Middle frontal gyrus (tissue), 1 donor: Measurements from ENCODE around the gene OVCA2.

Experiments used
- DNase-seq: peaks from one replicate; pipeline ENCODE4 v3.0.0-alpha.2; 2015; ENCODE audit warnings: low spot score; ENCODE audit errors: extremely low spot score

The OVCA2 gene

DNA sequence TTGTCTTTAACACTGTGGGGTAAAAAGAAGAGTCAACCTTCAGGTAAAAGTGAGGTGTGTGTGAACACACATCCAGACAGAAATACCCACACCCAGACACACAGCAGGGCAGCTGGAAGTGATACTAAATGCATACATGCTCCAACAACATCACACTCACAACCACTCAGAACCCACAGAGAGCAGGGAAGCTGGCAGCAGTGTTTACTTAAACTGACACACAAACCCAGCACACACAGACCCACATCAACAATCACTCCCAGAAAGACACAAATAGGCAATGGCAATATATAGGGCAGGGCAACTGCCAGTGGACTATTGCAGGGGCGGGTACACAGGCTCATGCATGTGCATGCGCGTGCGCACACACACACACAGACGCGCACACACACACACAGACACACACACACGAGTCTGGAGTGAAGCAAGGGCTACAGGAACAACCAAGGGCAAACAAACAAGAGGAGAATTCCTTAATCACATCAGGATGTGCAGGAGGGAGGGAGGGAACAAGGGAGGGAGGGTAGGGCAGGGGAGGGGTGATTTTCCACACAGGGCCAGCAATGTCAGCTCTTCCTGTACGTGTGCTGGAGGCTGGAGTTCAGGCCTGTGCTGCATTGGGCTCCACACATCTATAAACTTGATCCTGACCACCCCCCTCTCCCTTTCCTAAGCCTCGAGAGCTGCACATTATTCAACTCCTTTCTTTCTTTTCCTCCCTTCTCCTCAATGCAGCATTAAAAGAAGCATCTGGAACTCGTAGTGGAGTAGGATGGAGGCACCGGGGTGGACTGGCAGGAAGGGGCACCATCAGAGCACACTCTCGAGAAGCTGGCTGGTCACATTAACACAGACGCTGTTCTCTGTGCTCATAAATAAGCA, 43.2 kb downstream of the OVCA2 start:
- DNase-seq = no peak

DNA sequence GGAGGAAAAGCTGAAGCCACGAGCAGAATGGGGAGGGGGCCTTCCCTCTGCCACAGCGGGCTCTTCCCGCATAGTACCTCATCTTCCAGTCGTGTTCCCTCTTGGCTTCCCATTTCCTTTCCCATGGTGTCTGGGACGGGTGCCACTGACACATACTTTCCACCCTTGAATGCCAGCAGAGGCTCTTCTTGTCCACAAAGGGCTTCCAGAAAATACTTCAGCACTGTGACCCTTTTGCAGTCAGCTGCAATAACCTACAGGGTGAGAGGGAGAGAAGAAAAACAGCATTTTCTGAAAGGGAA, 43.8 kb downstream of the OVCA2 start:
- no peak for DNase-seq

- DNase-seq = no peak
Observed at GRCh38 chr17:2086306-2086705, 44.5 kb downstream of the OVCA2 start.

DNA sequence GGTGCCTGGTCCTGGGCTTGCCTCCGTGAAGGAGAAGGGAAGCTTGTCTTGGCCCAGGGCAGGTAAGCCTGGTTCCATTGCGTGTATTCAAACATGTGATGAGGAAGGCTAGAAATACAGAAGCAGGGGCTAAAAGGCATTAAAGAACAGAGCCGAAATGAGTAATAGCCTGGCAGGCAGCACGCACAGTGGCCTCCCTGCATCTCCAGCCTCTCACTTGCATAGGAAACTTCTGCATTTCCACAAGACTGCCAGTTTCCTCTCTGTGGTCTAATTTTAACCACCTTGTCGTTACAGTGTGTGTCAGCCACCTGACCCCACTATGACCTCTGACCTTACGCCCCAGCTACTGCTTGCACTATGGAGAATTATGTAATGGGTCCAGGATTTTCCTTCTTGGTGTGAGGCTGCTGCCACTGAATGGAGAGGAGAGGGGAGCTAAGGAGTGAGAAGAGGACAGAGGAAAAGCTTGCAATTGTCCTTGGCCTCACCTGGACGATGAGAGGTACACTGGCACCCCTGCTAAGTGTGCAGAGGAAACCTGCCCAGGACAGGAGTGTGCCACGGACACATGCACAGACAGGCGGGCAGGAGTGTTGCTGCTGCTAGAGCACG, 45.9 kb downstream of the OVCA2 start:
- no peak for DNase-seq

GRCh38 chr17:2089021-2089422, 47.2 kb downstream of the OVCA2 start:
- no peak for DNase-seq

DNA sequence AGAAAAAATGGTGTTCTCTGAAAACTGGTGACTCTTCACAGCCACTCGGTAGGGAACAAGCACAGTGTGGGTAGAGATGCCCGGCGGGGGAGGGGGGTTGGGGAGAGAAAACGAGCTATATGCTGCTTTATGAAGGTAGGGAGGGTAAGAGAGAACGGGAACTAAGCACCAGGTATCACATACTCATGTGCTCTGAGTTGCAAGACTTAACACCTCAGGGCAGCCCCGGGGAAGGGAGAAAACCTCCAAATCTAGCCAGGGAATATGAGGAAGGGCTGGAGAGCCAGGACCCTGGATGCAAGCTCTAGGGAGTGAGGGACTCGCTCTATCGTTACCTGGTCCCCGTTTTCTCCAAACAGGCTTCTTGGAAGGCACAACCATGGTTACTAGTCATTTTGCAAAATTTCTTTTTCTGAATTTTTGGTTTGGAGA, 48.4 kb downstream of the OVCA2 start:
- no peak for DNase-seq

DNA sequence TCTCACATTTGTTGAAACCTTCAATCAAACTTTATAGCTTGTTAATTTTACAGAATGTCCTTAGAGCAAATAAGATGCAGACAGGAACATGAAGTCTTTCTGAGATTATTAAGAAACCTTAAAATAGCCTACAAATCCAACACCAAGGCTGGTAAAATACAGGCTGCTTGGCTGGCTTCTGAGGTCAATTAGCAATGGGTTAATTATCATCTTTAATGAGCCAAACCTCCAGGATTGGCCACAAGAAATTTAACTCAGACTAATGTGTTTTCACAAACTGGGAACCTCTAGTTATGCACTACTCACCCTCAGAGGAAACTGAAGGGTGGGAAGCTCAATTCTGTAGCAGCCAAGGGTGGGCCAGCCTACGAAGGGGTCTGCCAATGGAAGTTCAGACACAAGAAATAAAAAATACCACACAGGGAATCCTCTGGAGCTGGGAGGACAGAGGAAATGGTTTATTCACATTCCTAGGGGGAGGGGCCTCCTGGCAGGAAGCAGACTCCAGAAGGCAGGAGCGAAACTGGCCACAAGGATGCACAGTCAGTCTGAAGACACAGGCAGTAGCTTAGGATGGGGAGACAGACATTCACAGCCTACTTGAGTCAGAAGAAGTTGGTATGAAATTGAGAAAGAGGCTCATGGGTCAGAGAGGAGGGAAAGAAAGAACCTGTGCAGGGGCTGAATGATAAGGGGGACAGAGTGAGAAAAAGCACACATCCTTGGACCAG, 49.1 kb downstream of the OVCA2 start:
- no peak for DNase-seq

- DNase-seq = no peak
Observed at GRCh38 chr17:2092253-2092652, 50.4 kb downstream of the OVCA2 start.
